Muscle layer of duodenum (tissue), 2 donors: Measurements from ENCODE around the gene HDAC3.

Experiments used
- H3K27ac ChIP-seq: one replicate; pipeline ENCODE4 v1.7.0; 2013; ENCODE audit warnings: mild to moderate bottlenecking, low read length
- H3K27me3 ChIP-seq: one replicate; pipeline ENCODE4 v1.7.0; 2013; ENCODE audit warnings: low read depth, mild to moderate bottlenecking, control low read depth, low read length
- H3K36me3 ChIP-seq, 2 donors: one replicate each; pipeline ENCODE4 v1.7.0; 2013; ENCODE audit warnings: low read length in 2 of 2, control low read depth in 1 of 2, mild to moderate bottlenecking in 1 of 2; ENCODE audit not compliant: insufficient read depth in 2 of 2, control insufficient read depth in 1 of 2
- H3K4me1 ChIP-seq, 2 donors: one replicate each; pipeline ENCODE4 v1.7.0; 2013; ENCODE audit warnings: low read length in 2 of 2, mild to moderate bottlenecking in 2 of 2, control low read depth in 1 of 2, moderate library complexity in 1 of 2; ENCODE audit not compliant: insufficient read depth in 2 of 2, control insufficient read depth in 1 of 2
- H3K4me3 ChIP-seq, 2 donors: one replicate each; pipeline ENCODE4 v1.7.0; 2013; ENCODE audit warnings: low read length in 2 of 2, low read depth in 1 of 2, mild to moderate bottlenecking in 1 of 2
- H3K9me3 ChIP-seq, 2 donors: one replicate each; pipeline ENCODE4 v1.7.0; 2013; ENCODE audit warnings: low read length in 2 of 2, control low read depth in 1 of 2, mild to moderate bottlenecking in 1 of 2; ENCODE audit not compliant: control insufficient read depth in 1 of 2
- donor health status: healthy.

Gene HDAC3

GRCh38 chr5:141630570-141631140, 6.0 kb downstream of the HDAC3 start:
- H3K4me1 ChIP-seq, result peaks cover 9 to 13% of the 10 kb centered on the region in 2 donors
- H3K4me3 ChIP-seq, result no peak overlapping the region
- H3K9me3 ChIP-seq, result no peaks in the 10 kb centered on the region
- H3K36me3 ChIP-seq, result peaks cover 41 to 52% of the 10 kb centered on the region in 2 donors
- no peaks in the 10 kb centered on the region for H3K27me3 ChIP-seq
- H3K27ac ChIP-seq, result no peak overlapping the region

- Histone ChIP-seq H3K4me3 (no peak overlapping the region), H3K4me1 (no peaks in the 10 kb centered on the region), H3K27me3 (no peaks in the 10 kb centered on the region), H3K36me3 (peaks cover 62 to 66% of the 10 kb centered on the region in 2 donors), H3K9me3 (no peaks in the 10 kb centered on the region), H3K27ac (no peak overlapping the region)
Measured at GRCh38 chr5:141628175-141628788, 8.4 kb downstream of the HDAC3 start.

GRCh38 chr5:141623611-141624010, 13.0 kb downstream of the HDAC3 start:
- no peaks in the 10 kb centered on the region for H3K9me3 ChIP-seq
- peaks cover 55 to 69% of the 10 kb centered on the region in 2 donors for H3K36me3 ChIP-seq
- no peaks in the 10 kb centered on the region for H3K27me3 ChIP-seq
- H3K4me1 ChIP-seq, result peaks cover 4 to 6% of the 10 kb centered on the region in 2 donors
- H3K4me3 ChIP-seq, result no peak overlapping the region
- H3K27ac ChIP-seq, result no peak overlapping the region

GRCh38 chr5:141623186-141623585, 13.5 kb downstream of the HDAC3 start:
- Histone ChIP-seq H3K4me1 (peaks cover 4 to 6% of the 10 kb centered on the region in 2 donors), H3K4me3 (no peak overlapping the region), H3K27ac (no peak overlapping the region), H3K9me3 (no peaks in the 10 kb centered on the region), H3K36me3 (peaks cover 51 to 68% of the 10 kb centered on the region in 2 donors), H3K27me3 (no peaks in the 10 kb centered on the region)

- Histone ChIP-seq H3K9me3 (no peaks in the 10 kb centered on the region), H3K36me3 (peaks cover 19 to 36% of the 10 kb centered on the region in 2 donors), H3K4me1 (peaks cover 16 to 18% of the 10 kb centered on the region in 2 donors), H3K4me3 (peak within 1 kb of the TSS; percentile 78 to 83), H3K27ac (peak within 1 kb of the TSS; percentile 89), H3K27me3 (no peaks in the 10 kb centered on the region)
Measured at GRCh38 chr5:141618804-141619554, 17.7 kb downstream of the HDAC3 start, which contains the start of gene DIAPH1. Gene DIAPH1, minus strand, starts transcription at chr5:141619000. Its CDS starts 86 bp downstream, at chr5:141618914.

- H3K4me3 ChIP-seq, result peak overlapping the region; percentile 78 to 83
- peaks cover 12 to 29% of the 10 kb centered on the region in 2 donors for H3K36me3 ChIP-seq
- peaks cover 16 to 18% of the 10 kb centered on the region in 2 donors for H3K4me1 ChIP-seq
- H3K27me3 ChIP-seq, result no peaks in the 10 kb centered on the region
- H3K27ac ChIP-seq, result peak overlapping the region; percentile 89
- no peaks in the 10 kb centered on the region for H3K9me3 ChIP-seq
Measured at GRCh38 chr5:141618030-141618803, 18.4 kb downstream of the HDAC3 start.

- Histone ChIP-seq H3K4me1 (peaks cover 16 to 18% of the 10 kb centered on the region in 2 donors), H3K36me3 (peaks cover 9 to 23% of the 10 kb centered on the region in 2 donors), H3K27ac (peak overlapping the region; percentile 89), H3K4me3 (peak overlapping the region; percentile 78 to 83), H3K9me3 (no peaks in the 10 kb centered on the region), H3K27me3 (no peaks in the 10 kb centered on the region)
Measured at GRCh38 chr5:141617682-141618029, 19.0 kb downstream of the HDAC3 start.

- peaks cover 16 to 18% of the 10 kb centered on the region in 2 donors for H3K4me1 ChIP-seq
- no peaks in the 10 kb centered on the region for H3K9me3 ChIP-seq
- H3K4me3 ChIP-seq, result peak overlapping the region; percentile 78 to 83
- H3K27me3 ChIP-seq, result no peaks in the 10 kb centered on the region
- H3K27ac ChIP-seq, result peak overlapping the region; percentile 89
- peaks cover 9 to 19% of the 10 kb centered on the region in 2 donors for H3K36me3 ChIP-seq
Measured at GRCh38 chr5:141617128-141617527, 19.5 kb downstream of the HDAC3 start.

- Histone ChIP-seq H3K27ac (no peak overlapping the region), H3K36me3 (peaks cover 5 to 10% of the 10 kb centered on the region in 2 donors), H3K9me3 (no peaks in the 10 kb centered on the region), H3K4me3 (peak overlapping the region in 1 of 2 donors; percentile 78), H3K27me3 (no peaks in the 10 kb centered on the region), H3K4me1 (peaks cover 16 to 18% of the 10 kb centered on the region in 2 donors)
Measured at GRCh38 chr5:141615991-141616720, 20.5 kb downstream of the HDAC3 start.

GRCh38 chr5:141613344-141613743, 23.3 kb downstream of the HDAC3 start:
- H3K4me3 ChIP-seq, result no peak overlapping the region
- H3K27me3 ChIP-seq, result no peaks in the 10 kb centered on the region
- H3K9me3 ChIP-seq, result no peaks in the 10 kb centered on the region
- no peak overlapping the region for H3K27ac ChIP-seq
- peaks cover 0 to 2% of the 10 kb centered on the region in 2 donors for H3K36me3 ChIP-seq
- peaks cover 12% of the 10 kb centered on the region in 2 donors for H3K4me1 ChIP-seq
